ENCODE data around the gene PELI2.

DNA sequence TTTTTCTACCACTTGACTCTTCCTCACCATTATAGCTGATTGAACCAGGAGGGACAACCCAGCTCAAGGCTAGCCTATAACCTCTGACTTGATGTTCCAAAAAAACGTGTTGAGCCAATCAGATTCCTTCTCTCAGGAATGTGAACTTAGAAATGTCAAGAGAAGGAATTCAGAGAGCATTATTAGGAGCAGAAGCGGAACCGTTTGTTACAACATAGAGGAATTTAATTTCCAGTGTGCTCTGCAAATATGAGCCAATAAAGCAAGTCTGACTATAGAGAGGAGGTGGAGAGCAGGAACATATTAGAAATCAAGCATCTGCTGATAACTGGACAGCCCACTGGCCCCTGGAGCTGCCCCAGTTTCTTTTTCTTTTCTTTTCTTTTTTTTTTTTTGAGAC is 15.3 kb upstream of the PELI2 start:
- TF ChIP-seq CTCF (conservative IDR thresholded peaks at IDR 0.05 in 1 of 2, IDR thresholded peaks at IDR 0.05 in 1 of 2; ENCODE audit: low read depth in 1 of 2, low read length in 2 of 2), result no peak
- no peak for TF ChIP-seq EZH2 (IDR thresholded peaks at IDR 0.05; ENCODE audit: low read length, missing control alignments)
